HUES6 (cell line): ENCODE measurements around the gene SELENOM.
A peak's percentile ranks its signal among the peaks of the same experiment; 100 is the strongest.
"Not testable (repeated sequence)": the region's sequence is repeated elsewhere in the genome, so short reads cannot be mapped to it uniquely, and the experiment has no call there.

Experiments used
- H3K27ac ChIP-seq: 2 replicates; pipeline ENCODE4 v1.7.0; 2013; ENCODE audit warnings: low read depth, mild to moderate bottlenecking, low read length, inconsistent platforms
- H3K27me3 ChIP-seq: 2 replicates; pipeline ENCODE4 v1.6.1; 2013; ENCODE audit warnings: low read length; ENCODE audit not compliant: control insufficient read depth, insufficient read depth
- H3K36me3 ChIP-seq: 2 replicates; pipeline ENCODE4 v1.6.1; 2013; ENCODE audit warnings: low read length; ENCODE audit not compliant: control insufficient read depth, insufficient read depth
- H3K4me1 ChIP-seq: 2 replicates; pipeline ENCODE4 v1.6.1; 2013; ENCODE audit warnings: low read length; ENCODE audit not compliant: control insufficient read depth, insufficient read depth
- H3K4me3 ChIP-seq: 2 replicates; pipeline ENCODE4 v1.5.1; 2013; ENCODE audit warnings: low read depth, low read length
- H3K9ac ChIP-seq: one replicate; pipeline ENCODE4 v1.6.1; 2013; ENCODE audit warnings: mild to moderate bottlenecking, low read length
- H3K9me3 ChIP-seq: 2 replicates; pipeline ENCODE4 v1.6.1; 2013; ENCODE audit warnings: low read depth, low read length; ENCODE audit not compliant: control insufficient read depth, insufficient read depth

Gene SELENOM

DNA sequence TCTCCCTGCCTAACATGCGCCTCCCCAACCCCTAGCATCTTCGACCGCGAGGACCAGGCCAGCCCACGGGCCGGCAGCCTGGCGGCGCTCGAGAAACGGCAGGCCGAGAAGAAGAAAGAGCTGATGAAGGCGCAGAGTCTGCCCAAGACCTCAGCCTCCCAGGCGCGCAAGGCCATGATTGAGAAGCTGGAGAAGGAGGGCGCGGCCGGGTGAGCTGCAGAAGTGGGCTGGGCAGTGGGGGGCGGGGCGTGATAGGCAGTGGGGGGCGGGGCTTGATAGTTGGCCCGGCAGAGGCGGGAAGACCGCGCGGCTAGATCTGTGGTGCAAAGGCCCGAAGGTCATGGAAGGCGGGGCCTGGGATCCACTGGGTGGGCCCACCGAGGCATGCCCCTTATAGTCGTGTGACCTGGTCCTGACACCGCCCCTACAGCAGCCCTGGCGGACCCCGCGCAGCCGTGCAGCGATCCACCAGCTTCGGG is 8.7 kb downstream of the SELENOM start:
- Histone ChIP-seq H3K36me3 (peaks cover 6% of the 10 kb centered on the region; the same call in 1 of the 2 replicates), H3K27ac (no peak overlapping the region), H3K4me3 (peak overlapping the region; percentile 43), H3K9me3 (no peaks in the 10 kb centered on the region), H3K27me3 (no peaks in the 10 kb centered on the region), H3K9ac (no peak overlapping the region), H3K4me1 (peaks cover 15% of the 10 kb centered on the region)

DNA sequence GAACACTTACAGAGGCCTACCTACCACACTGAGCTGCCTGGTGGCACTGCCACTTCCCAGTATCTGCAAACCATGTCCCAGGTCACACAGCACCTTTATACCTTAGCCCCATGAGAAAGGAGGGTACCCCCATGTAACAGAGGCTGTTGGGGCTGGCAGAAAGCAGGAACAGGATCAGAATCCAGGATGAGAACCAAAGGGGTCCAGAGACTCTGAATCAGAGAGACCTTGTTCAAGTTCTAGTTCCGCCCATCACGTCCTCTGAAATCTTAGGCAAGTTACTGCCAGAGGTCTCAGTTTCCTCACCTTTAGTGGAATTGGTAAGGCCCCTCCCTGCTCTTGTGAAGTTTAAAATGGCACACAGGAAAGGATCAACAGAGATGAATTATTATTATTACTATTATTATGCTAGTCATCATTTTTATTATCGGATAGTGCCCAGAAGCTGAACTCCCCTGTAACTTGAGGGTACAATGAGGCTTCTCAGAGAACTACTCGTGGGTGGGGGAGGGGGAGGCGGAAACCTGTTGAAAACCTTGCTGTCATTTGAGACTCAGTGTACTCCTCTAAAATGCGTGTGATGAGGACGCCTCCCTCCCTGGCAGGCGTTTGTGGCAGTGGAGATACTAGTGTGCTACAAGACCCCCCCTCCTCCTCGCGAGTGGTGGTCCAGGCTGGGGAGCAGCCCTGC is 9.3 kb downstream of the SELENOM start:
- H3K36me3 ChIP-seq = peaks cover 6% of the 10 kb centered on the region; the same call in 1 of the 2 replicates
- no peaks in the 10 kb centered on the region for H3K27me3 ChIP-seq
- peaks cover 15% of the 10 kb centered on the region for H3K4me1 ChIP-seq
- H3K9ac ChIP-seq = no peak overlapping the region
- peak overlapping the region; percentile 43 for H3K4me3 ChIP-seq
- H3K27ac ChIP-seq = no peak overlapping the region
- H3K9me3 ChIP-seq = no peaks in the 10 kb centered on the region

DNA sequence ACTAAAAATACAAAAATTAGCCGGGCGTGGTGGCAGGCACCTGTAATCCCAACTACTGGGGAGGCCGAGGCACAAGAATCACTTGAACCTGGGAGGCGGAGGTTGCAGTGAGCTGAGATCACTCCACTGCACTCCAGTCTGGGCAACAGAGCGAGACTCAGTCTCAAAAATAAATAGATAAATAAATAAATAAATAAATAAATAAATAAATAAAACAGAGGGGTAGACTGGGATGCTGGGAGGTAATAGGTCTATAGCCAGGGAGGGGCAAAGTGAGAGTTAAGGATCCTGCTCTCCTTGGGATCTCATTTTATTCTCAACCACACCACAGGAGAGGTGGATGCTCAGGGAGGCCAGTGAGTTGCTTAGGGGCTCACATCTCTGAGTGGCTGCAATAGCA is 9.8 kb downstream of the SELENOM start:
- peaks cover 15% of the 10 kb centered on the region for H3K4me1 ChIP-seq
- H3K4me3 ChIP-seq, H3K9ac ChIP-seq, H3K36me3 ChIP-seq, H3K27ac ChIP-seq, H3K27me3 ChIP-seq, H3K9me3 ChIP-seq: not testable (repeated sequence)

DNA sequence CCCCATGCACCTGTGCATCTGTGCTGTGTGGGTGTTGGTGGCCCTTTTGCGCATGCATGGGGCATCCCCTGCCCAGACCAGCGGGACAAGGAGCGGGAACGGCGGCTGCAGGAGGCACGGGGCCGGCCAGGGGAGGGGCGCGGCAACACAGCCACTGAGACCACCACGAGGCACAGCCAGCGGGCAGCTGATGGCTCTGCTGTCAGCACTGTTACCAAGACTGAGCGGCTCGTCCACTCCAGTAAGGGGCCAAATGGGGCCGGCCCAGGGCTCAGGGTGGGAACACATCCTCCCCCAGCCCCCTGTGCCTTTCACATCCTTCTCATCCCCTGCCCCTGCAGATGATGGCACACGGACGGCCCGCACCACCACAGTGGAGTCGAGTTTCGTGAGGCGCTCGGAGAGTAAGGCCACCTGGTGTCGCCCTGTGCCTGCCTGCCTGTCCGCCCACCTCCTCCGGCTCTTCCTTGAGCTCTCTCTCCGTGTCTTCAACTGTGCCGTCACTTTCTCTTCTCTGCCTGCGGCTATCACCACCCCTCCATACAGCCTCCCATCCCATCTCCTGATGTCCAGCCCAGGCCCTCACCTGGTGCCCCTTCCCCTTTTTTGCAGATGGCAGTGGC is 10.6 kb downstream of the SELENOM start:
- Histone ChIP-seq H3K36me3 (peaks cover 8% of the 10 kb centered on the region; the same call in 1 of the 2 replicates), H3K4me1 (peaks cover 15% of the 10 kb centered on the region), H3K27ac (no peak overlapping the region), H3K9me3 (no peaks in the 10 kb centered on the region), H3K27me3 (no peaks in the 10 kb centered on the region), H3K9ac (no peak overlapping the region), H3K4me3 (no peak overlapping the region)

DNA sequence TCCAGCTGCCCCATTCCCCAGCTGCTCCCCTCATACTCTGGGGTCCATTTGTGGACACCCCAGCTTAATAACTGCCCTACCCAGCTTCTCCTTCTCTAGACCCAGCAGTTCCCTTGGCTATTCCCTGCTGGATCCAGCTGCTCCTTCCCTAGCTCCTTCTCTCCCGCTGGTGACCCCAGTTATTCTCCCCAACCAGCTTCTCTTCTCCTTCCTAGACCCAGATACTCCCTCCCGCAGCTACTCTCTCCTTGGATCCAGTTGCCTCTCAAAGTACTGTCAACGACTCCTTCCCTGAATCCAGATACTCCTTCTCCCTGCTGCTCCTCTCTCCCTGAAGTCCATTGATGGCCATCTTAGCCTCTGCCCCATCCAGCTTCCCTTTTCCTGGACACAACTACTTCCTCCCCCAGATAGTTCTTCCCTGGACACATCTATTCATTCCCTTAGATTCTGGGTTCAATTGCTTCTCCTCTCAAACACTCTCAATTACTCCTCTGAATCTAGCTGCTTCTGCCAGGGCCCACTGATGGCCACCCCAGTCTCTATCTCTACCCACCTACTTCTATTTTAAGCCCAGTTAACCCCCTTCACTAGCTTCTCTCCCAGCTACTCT is 11.6 kb downstream of the SELENOM start:
- H3K36me3 ChIP-seq = peaks cover 15% of the 10 kb centered on the region; the same call in 1 of the 2 replicates
- H3K27me3 ChIP-seq = no peaks in the 10 kb centered on the region
- H3K4me3 ChIP-seq = no peak overlapping the region
- H3K27ac ChIP-seq = no peak overlapping the region
- peaks cover 17% of the 10 kb centered on the region for H3K4me1 ChIP-seq
- no peaks in the 10 kb centered on the region for H3K9me3 ChIP-seq
- no peak overlapping the region for H3K9ac ChIP-seq

DNA sequence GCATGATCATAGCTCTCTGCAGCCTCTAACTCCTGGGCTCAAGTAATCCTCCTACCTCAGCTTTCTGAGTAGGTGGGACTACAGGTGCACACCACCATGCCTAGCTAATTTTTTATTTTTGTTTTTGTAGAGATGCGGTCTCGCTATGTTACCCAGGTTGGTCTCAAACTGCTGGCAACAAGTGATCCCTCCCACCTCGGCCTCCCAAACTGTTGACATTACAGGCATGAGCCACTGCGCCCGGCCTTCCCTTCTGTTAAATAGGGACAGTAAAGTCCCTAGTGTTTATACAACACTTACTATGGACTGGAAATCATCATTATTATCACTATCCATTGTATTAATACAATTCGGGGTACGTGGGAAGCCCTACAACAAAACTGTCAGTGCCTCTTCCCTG is 12.6 kb downstream of the SELENOM start:
- Histone ChIP-seq H3K27me3 (no peaks in the 10 kb centered on the region), H3K27ac (no peak overlapping the region), H3K4me3 (no peak overlapping the region), H3K9me3 (no peaks in the 10 kb centered on the region), H3K36me3 (peaks cover 15% of the 10 kb centered on the region; the same call in 1 of the 2 replicates), H3K4me1 (peaks cover 18% of the 10 kb centered on the region), H3K9ac (no peak overlapping the region)

DNA sequence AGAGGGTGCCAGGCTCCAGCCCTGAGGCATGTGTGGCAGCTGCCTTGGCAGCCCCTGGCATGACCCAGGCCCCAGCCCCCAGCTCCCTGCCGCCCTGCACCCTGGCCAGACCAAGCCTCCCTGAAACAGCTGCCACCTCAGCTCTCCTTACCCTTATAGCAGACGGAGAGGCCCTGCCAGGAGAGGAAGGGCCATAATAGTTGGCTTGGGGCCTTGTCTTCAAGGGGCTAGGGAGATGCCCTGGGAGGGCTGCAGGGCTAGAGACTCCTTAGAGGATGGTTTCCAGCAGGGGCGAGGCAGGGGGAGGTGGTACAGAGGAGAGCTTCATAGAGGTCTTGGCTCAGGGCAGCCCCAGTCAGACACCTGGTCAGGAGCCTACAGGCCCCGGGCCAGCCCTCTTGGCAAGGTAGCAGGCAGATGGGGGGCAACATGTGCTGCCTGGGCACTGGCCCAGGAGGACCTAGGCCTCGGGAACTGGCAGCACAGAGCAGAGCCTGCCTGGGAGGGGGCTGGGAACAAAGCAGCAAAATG is 13.3 kb downstream of the SELENOM start:
- H3K4me3 ChIP-seq = no peak overlapping the region
- no peak overlapping the region for H3K27ac ChIP-seq
- peaks cover 15% of the 10 kb centered on the region; the same call in 1 of the 2 replicates for H3K36me3 ChIP-seq
- H3K9me3 ChIP-seq = no peaks in the 10 kb centered on the region
- no peak overlapping the region for H3K9ac ChIP-seq
- H3K27me3 ChIP-seq = no peaks in the 10 kb centered on the region
- peaks cover 18% of the 10 kb centered on the region for H3K4me1 ChIP-seq

DNA sequence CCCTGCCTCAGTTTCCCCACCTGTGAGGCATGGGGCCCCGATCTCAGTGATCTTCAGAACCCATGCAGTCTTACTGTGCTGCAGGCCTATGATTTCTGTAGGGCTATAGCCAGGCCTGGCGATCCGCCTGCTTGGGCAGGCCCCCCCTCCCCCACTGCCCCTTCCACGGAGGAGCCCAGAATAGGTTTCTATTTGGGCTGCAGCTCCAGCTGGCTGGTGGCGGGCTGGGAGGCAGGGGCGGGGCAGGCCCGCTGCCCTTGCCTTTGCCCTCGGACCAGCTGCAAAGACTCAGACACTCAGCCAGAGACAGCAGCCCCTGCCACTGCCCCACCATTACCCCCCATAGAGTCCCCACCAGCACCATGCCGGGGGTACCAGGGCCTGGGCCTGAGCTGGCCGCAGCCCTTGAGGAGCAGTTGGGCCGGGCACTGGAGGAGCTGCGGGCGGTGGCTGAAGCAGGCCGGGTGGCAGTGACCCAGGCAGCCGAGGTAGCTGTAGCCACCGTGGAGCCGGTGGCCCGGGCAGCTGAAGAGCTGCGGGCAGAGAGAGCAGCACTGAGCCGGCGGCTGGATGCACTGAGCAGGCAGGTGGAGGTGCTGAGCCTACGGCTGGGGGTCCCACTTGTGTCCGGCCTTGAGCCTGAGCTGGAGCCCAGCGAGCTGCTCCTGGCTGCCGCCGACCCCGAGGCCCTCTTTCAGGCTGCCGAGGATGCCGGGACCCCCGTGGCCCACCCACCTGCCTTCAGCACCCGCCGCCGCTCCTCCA is 14.1 kb downstream of the SELENOM start:
- H3K36me3 ChIP-seq = peaks cover 15% of the 10 kb centered on the region; the same call in 1 of the 2 replicates

DNA sequence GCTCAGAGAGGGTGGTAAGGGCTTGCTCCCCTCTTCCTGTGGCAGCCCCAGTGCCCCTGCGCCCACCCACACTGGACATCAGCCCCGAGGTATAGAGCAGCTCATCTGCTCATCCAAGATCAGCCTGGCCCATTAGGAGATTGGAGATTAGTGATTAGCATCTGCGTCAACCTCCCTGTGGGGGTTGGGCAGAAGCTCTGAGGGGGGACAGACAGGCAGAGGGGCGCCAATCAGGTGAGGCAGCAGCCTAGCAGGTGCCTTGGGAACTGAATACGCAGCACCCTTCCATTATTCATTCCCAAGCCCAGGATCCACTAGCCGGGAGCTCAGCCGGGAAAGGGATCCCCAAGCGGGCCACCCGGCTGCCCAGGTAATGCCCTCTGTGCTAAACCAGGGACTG is 15.2 kb downstream of the SELENOM start:
- Histone ChIP-seq H3K4me1 (peaks cover 6% of the 10 kb centered on the region; the same call in 1 of the 2 replicates), H3K36me3 (peaks cover 19% of the 10 kb centered on the region; the same call in 1 of the 2 replicates), H3K27ac (no peak overlapping the region), H3K9me3 (no peaks in the 10 kb centered on the region), H3K27me3 (no peaks in the 10 kb centered on the region), H3K4me3 (no peak overlapping the region), H3K9ac (no peak overlapping the region)

More for the DNA sequence above, 14.1 kb downstream of the SELENOM start:
- no peaks in the 10 kb centered on the region for H3K27me3 ChIP-seq
- no peak overlapping the region for H3K4me3 ChIP-seq
- H3K9me3 ChIP-seq = no peaks in the 10 kb centered on the region
- no peak overlapping the region for H3K9ac ChIP-seq
- H3K27ac ChIP-seq = no peak overlapping the region
- H3K4me1 ChIP-seq = peaks cover 11% of the 10 kb centered on the region

DNA sequence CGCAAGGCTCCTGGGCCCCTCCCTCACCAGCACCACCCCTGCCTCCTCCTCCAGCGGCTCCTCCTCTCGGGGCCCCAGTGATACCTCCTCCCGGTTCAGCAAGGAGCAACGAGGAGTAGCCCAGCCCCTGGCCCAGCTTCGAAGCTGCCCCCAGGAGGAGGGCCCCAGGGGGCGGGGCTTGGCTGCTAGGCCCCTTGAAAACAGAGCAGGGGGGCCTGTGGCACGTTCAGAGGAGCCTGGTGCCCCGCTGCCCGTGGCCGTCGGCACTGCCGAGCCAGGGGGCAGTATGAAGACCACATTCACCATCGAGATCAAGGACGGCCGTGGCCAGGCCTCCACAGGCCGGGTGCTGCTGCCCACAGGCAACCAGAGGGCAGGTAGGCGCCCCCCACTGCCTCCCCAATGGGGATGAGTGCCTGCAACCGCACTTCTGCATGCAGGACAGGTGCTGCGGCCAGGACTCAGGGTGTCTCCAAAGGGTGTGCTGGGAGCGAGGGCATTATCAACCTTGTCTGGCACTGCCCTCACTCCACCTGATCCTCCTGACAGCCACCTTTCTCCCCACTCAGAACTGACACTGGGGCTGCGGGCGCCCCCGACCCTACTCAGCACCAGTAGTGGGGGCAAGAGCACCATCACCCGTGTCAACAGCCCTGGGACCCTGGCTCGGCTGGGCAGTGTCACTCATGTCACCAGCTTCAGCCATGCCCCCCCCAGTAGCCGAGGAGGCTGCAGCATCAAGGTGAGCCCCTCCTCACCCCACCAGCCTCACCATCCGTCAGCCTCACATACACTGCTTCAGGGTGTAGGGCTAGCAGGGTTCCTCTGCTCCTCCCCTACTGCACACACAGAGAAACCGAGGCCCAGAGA is 16.0 kb downstream of the SELENOM start:
- Histone ChIP-seq H3K9ac (no peak overlapping the region), H3K4me1 (peaks cover 3% of the 10 kb centered on the region; the same call in 1 of the 2 replicates), H3K4me3 (no peak overlapping the region), H3K27ac (no peak overlapping the region), H3K27me3 (no peaks in the 10 kb centered on the region), H3K9me3 (no peaks in the 10 kb centered on the region), H3K36me3 (peaks cover 19% of the 10 kb centered on the region; the same call in 1 of the 2 replicates)
